ENCODE results near the gene MYNN. TPM values are rescaled to one million over a fixed set of nuclear protein-coding genes. Genes with fewer than 3 reads are reported as not detected.
A peak's percentile ranks its signal among the peaks of the same experiment; 100 is the strongest.

Gene MYNN
- polyA plus RNA-seq, 4 donors = 7.5 to 17.5 (median 10.9) TPM

GRCh38 chr3:169787120-169787519, 13.9 kb downstream of the MYNN start:
- H3K4me3 ChIP-seq (ENCODE audit: low read depth in 1 of 3, low read length in 3 of 3) = no peak overlapping the region
- no peak overlapping the region for H3K27ac ChIP-seq (ENCODE audit: low read depth in 1 of 3, low read length in 2 of 3)
- whole genome bisulfite sequencing, 3 donors = 96 to 98% (median 97%) methylated on average over 4 of the region's 4 CpGs
- no peaks in the 10 kb centered on the region for H3K4me1 ChIP-seq (ENCODE audit: control insufficient read depth in 3 of 3, insufficient read depth in 2 of 3, low read depth in 1 of 3, low read length in 2 of 3)
- H3K9me3 ChIP-seq (ENCODE audit: control insufficient read depth in 2 of 2, insufficient read depth in 1 of 2, low read depth in 1 of 2, low read length in 1 of 2) = no peaks in the 10 kb centered on the region
- FAIRE-seq (no peak), DNase-seq (no peak)
- H3K36me3 ChIP-seq (ENCODE audit: control insufficient read depth in 3 of 3, insufficient read depth in 2 of 3, low read depth in 1 of 3, low read length in 3 of 3) = peaks cover 3 to 10% (median 4%) of the 10 kb centered on the region in 3 donors
- H3K27me3 ChIP-seq (ENCODE audit: control insufficient read depth in 3 of 3, insufficient read depth in 3 of 3, low read length in 3 of 3) = no peaks in the 10 kb centered on the region

GRCh38 chr3:169787791-169788190, 14.6 kb downstream of the MYNN start:
- Histone ChIP-seq H3K4me1 (ENCODE audit: control insufficient read depth in 3 of 3, insufficient read depth in 2 of 3, low read depth in 1 of 3, low read length in 2 of 3) (no peaks in the 10 kb centered on the region), H3K27me3 (ENCODE audit: control insufficient read depth in 3 of 3, insufficient read depth in 3 of 3, low read length in 3 of 3) (no peaks in the 10 kb centered on the region), H3K4me3 (ENCODE audit: low read depth in 1 of 3, low read length in 3 of 3) (no peak overlapping the region), H3K9me3 (ENCODE audit: control insufficient read depth in 2 of 2, insufficient read depth in 1 of 2, low read depth in 1 of 2, low read length in 1 of 2) (no peaks in the 10 kb centered on the region), H3K36me3 (ENCODE audit: control insufficient read depth in 3 of 3, insufficient read depth in 2 of 3, low read depth in 1 of 3, low read length in 3 of 3) (peaks cover 3 to 11% (median 4%) of the 10 kb centered on the region in 3 donors), H3K27ac (ENCODE audit: low read depth in 1 of 3, low read length in 2 of 3) (no peak overlapping the region)
- 84 to 86% (median 85%) methylated on average over 1 of the region's 1 CpG for WGBS, 3 donors
- FAIRE-seq = no peak
- no peak for DNase-seq

GRCh38 chr3:169790219-169790618, 17.0 kb downstream of the MYNN start:
- Histone ChIP-seq H3K4me3 (ENCODE audit: low read depth in 1 of 3, low read length in 3 of 3) (no peak overlapping the region), H3K9me3 (ENCODE audit: control insufficient read depth in 2 of 2, insufficient read depth in 1 of 2, low read depth in 1 of 2, low read length in 1 of 2) (no peaks in the 10 kb centered on the region), H3K4me1 (ENCODE audit: control insufficient read depth in 3 of 3, insufficient read depth in 2 of 3, low read depth in 1 of 3, low read length in 2 of 3) (no peaks in the 10 kb centered on the region), H3K27ac (ENCODE audit: low read depth in 1 of 3, low read length in 2 of 3) (no peak overlapping the region), H3K27me3 (ENCODE audit: control insufficient read depth in 3 of 3, insufficient read depth in 3 of 3, low read length in 3 of 3) (no peaks in the 10 kb centered on the region), H3K36me3 (ENCODE audit: control insufficient read depth in 3 of 3, insufficient read depth in 2 of 3, low read depth in 1 of 3, low read length in 3 of 3) (peaks cover 3 to 9% (median 4%) of the 10 kb centered on the region in 3 donors)
- DNase-seq (no peak), FAIRE-seq (no peak)

- 87 to 90% (median 88%) methylated on average over 4 of the region's 4 CpGs for WGBS, 3 donors
- peaks cover 0 to 9% (median 4%) of the 10 kb centered on the region in 3 donors for H3K36me3 ChIP-seq (ENCODE audit: control insufficient read depth in 3 of 3, insufficient read depth in 2 of 3, low read depth in 1 of 3, low read length in 3 of 3)
- H3K27ac ChIP-seq (ENCODE audit: low read depth in 1 of 3, low read length in 2 of 3) = no peak overlapping the region
- no peaks in the 10 kb centered on the region for H3K4me1 ChIP-seq (ENCODE audit: control insufficient read depth in 3 of 3, insufficient read depth in 2 of 3, low read depth in 1 of 3, low read length in 2 of 3)
- no peaks in the 10 kb centered on the region for H3K27me3 ChIP-seq (ENCODE audit: control insufficient read depth in 3 of 3, insufficient read depth in 3 of 3, low read length in 3 of 3)
- FAIRE-seq (no peak), DNase-seq (peak in 1 of 2 donors; percentile 11)
- H3K9me3 ChIP-seq (ENCODE audit: control insufficient read depth in 2 of 2, insufficient read depth in 1 of 2, low read depth in 1 of 2, low read length in 1 of 2) = no peaks in the 10 kb centered on the region
- no peak overlapping the region for H3K4me3 ChIP-seq (ENCODE audit: low read depth in 1 of 3, low read length in 3 of 3)
These were observed 17.7 kb downstream of the MYNN start for GRCh38 chr3:169790687-169791429.

- H3K36me3 ChIP-seq (ENCODE audit: control insufficient read depth in 3 of 3, insufficient read depth in 2 of 3, low read depth in 1 of 3, low read length in 3 of 3) = peaks cover 0 to 4% (median 3%) of the 10 kb centered on the region in 3 donors
- no peak overlapping the region for H3K27ac ChIP-seq (ENCODE audit: low read depth in 1 of 3, low read length in 2 of 3)
- 96 to 100% (median 100%) methylated on average over 1 of the region's 1 CpG for WGBS, 3 donors
- H3K9me3 ChIP-seq (ENCODE audit: control insufficient read depth in 2 of 2, insufficient read depth in 1 of 2, low read depth in 1 of 2, low read length in 1 of 2) = no peaks in the 10 kb centered on the region
- H3K4me1 ChIP-seq (ENCODE audit: control insufficient read depth in 3 of 3, insufficient read depth in 2 of 3, low read depth in 1 of 3, low read length in 2 of 3) = no peaks in the 10 kb centered on the region
- no peaks in the 10 kb centered on the region for H3K27me3 ChIP-seq (ENCODE audit: control insufficient read depth in 3 of 3, insufficient read depth in 3 of 3, low read length in 3 of 3)
- FAIRE-seq (no peak), DNase-seq (no peak)
- H3K4me3 ChIP-seq (ENCODE audit: low read depth in 1 of 3, low read length in 3 of 3) = no peak overlapping the region
These were observed 19.2 kb downstream of the MYNN start for GRCh38 chr3:169792359-169792758.

- no peak overlapping the region for H3K27ac ChIP-seq (ENCODE audit: low read depth in 1 of 3, low read length in 2 of 3)
- H3K9me3 ChIP-seq (ENCODE audit: control insufficient read depth in 2 of 2, insufficient read depth in 1 of 2, low read depth in 1 of 2, low read length in 1 of 2) = no peaks in the 10 kb centered on the region
- FAIRE-seq = no peak
- H3K4me1 ChIP-seq (ENCODE audit: control insufficient read depth in 3 of 3, insufficient read depth in 2 of 3, low read depth in 1 of 3, low read length in 2 of 3) = no peaks in the 10 kb centered on the region
- H3K4me3 ChIP-seq (ENCODE audit: low read depth in 1 of 3, low read length in 3 of 3) = no peak overlapping the region
- DNase-seq = no peak
- H3K27me3 ChIP-seq (ENCODE audit: control insufficient read depth in 3 of 3, insufficient read depth in 3 of 3, low read length in 3 of 3) = no peaks in the 10 kb centered on the region
- 95 to 96% (median 95%) methylated on average over 3 of the region's 3 CpGs for WGBS, 3 donors
- peaks cover 0 to 6% (median 0%) of the 10 kb centered on the region in 3 donors for H3K36me3 ChIP-seq (ENCODE audit: control insufficient read depth in 3 of 3, insufficient read depth in 2 of 3, low read depth in 1 of 3, low read length in 3 of 3)
These were observed 31.5 kb downstream of the MYNN start for GRCh38 chr3:169804681-169805080.

- Histone ChIP-seq H3K4me3 (ENCODE audit: low read depth in 1 of 3, low read length in 3 of 3) (no peak overlapping the region), H3K4me1 (ENCODE audit: control insufficient read depth in 3 of 3, insufficient read depth in 2 of 3, low read depth in 1 of 3, low read length in 2 of 3) (peaks cover 0 to 8% (median 0%) of the 10 kb centered on the region in 3 donors), H3K27me3 (ENCODE audit: control insufficient read depth in 3 of 3, insufficient read depth in 3 of 3, low read length in 3 of 3) (peaks cover 0 to 5% (median 0%) of the 10 kb centered on the region in 3 donors), H3K36me3 (ENCODE audit: control insufficient read depth in 3 of 3, insufficient read depth in 2 of 3, low read depth in 1 of 3, low read length in 3 of 3) (no peaks in the 10 kb centered on the region), H3K9me3 (ENCODE audit: control insufficient read depth in 2 of 2, insufficient read depth in 1 of 2, low read depth in 1 of 2, low read length in 1 of 2) (no peaks in the 10 kb centered on the region), H3K27ac (ENCODE audit: low read depth in 1 of 3, low read length in 2 of 3) (no peak overlapping the region)
- no peak for FAIRE-seq
- no peak for DNase-seq
- WGBS, 3 donors = 61 to 67% (median 64%) methylated on average over 2 of the region's 2 CpGs
These were observed 36.1 kb downstream of the MYNN start for GRCh38 chr3:169809230-169809795.

GRCh38 chr3:169811631-169812331, 38.6 kb downstream of the MYNN start:
- no peak for FAIRE-seq
- H3K4me1 ChIP-seq (ENCODE audit: control insufficient read depth in 3 of 3, insufficient read depth in 2 of 3, low read depth in 1 of 3, low read length in 2 of 3) = peaks cover 0 to 8% (median 0%) of the 10 kb centered on the region in 3 donors
- 3 to 6% (median 5%) methylated on average over 26 to 29 of the region's 29 CpGs for WGBS, 3 donors
- DNase-seq = peak; percentile 20 to 46
- peak overlapping the region; percentile 24 to 64 (median 54) for H3K27ac ChIP-seq (ENCODE audit: low read depth in 1 of 3, low read length in 2 of 3)
- H3K36me3 ChIP-seq (ENCODE audit: control insufficient read depth in 3 of 3, insufficient read depth in 2 of 3, low read depth in 1 of 3, low read length in 3 of 3) = no peaks in the 10 kb centered on the region
- peak overlapping the region; percentile 39 to 65 (median 54) for H3K4me3 ChIP-seq (ENCODE audit: low read depth in 1 of 3, low read length in 3 of 3)
- H3K27me3 ChIP-seq (ENCODE audit: control insufficient read depth in 3 of 3, insufficient read depth in 3 of 3, low read length in 3 of 3) = peaks cover 0 to 5% (median 0%) of the 10 kb centered on the region in 3 donors
- no peaks in the 10 kb centered on the region for H3K9me3 ChIP-seq (ENCODE audit: control insufficient read depth in 2 of 2, insufficient read depth in 1 of 2, low read depth in 1 of 2, low read length in 1 of 2)
